MCF 10A (cell line): ENCODE data around the gene ZBTB7C. TPM values are rescaled to one million over a fixed set of nuclear protein-coding genes. Genes with fewer than 3 reads are reported as not detected.

ENCODE experiments used
- BruUV-seq: library from RNA; stranded (reverse); fragments of 400-500 nt; replicated peaks from 2 replicates; lab custom pipeline; 2021; lab: Mats Ljungman, UMichigan
- CTCF ChIA-PET: fragments of 300-600 bp; sonication (Branson Sonifier 250); formaldehyde crosslinking; extraction: SDS; loops from one replicate; lab custom pipeline; 2021; ENCODE audit warnings: antibody characterized with exemption, inconsistent platforms; lab: Yijun Ruan, JAX
- POLR2A ChIA-PET: fragments of 300-600, 350-650 bp; sonication (Branson Sonifier 250); formaldehyde crosslinking; extraction: SDS; loops from one replicate; lab custom pipeline; 2020; ENCODE audit warnings: antibody characterized with exemption, inconsistent platforms; lab: Yijun Ruan, JAX
- DNase-seq: peaks from one replicate; pipeline ENCODE4 v3.0.0-alpha.2; 2018; ENCODE audit not compliant: unreplicated experiment
- H3K27ac Mint-ChIP-seq: one replicate; pipeline ENCODE4 v1.8.0; 2022; ENCODE audit warnings: mild to moderate bottlenecking, low read depth, mixed read lengths; ENCODE audit not compliant: unreplicated experiment
- H3K27me3 Mint-ChIP-seq: one replicate; pipeline ENCODE4 v1.8.0; 2022; ENCODE audit warnings: mixed read lengths; ENCODE audit not compliant: insufficient read depth, unreplicated experiment
- H3K36me3 Mint-ChIP-seq: one replicate; pipeline ENCODE4 v1.8.0; 2022; ENCODE audit warnings: mild to moderate bottlenecking, moderate library complexity, mixed read lengths; ENCODE audit not compliant: insufficient read depth, unreplicated experiment
- H3K4me1 Mint-ChIP-seq: one replicate; pipeline ENCODE4 v1.8.0; 2022; ENCODE audit warnings: mixed read lengths; ENCODE audit not compliant: insufficient read depth, unreplicated experiment
- H3K4me3 Mint-ChIP-seq: one replicate; pipeline ENCODE4 v1.8.0; 2022; ENCODE audit warnings: mild to moderate bottlenecking, moderate library complexity, mixed read lengths; ENCODE audit not compliant: unreplicated experiment
- H3K9me3 Mint-ChIP-seq: one replicate; pipeline ENCODE4 v1.8.0; 2022; ENCODE audit warnings: mixed read lengths; ENCODE audit not compliant: unreplicated experiment
- intact Hi-C: fragments of 100-400 bp; cut with micrococcal nuclease; formaldehyde crosslinking; loops from 2 replicates; pipeline ENCODE4 v1.14.1; 2022
- total RNA-seq: library from RNA; stranded (reverse); gene quantifications from 2 replicates; pipeline ENCODE4 v1.2.3, GENCODE V29; 2022
- TF ChIP-seq, protein P1 (sequence below): fragments of 200-600 bp; IDR thresholded peaks from one replicate; pipeline ENCODE4 v1.8.0; 2022; ENCODE audit warnings: antibody characterized with exemption, mild to moderate bottlenecking; ENCODE audit not compliant: unreplicated experiment

The ZBTB7C gene
- total RNA-seq, 1 experiment from 2014 or later, result 0.42 TPM

DNA sequence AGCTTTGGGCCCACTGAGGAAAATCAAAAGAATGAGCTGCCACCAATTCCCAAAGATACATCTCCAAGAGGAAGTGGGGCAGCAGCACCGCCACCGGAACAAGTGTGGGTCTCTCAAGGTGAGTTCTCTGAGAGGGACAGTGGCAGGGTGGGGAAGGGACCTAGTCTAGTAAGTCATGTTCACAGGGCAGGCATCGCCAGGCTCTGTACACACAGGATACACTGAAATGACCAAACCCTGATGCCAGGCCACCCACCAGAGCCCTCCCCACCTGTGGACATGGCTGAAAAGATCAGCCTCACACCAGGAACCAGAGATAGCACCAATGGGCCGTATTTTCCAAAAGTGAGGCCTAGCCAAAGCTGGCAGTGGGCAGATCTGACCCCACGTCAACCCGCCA lies 370.5 kb downstream of the ZBTB7C start:
- Mint-ChIP-seq H3K9me3 (no peaks in the 10 kb centered on the region), H3K27ac (no peak overlapping the region), H3K27me3 (no peaks in the 10 kb centered on the region), H3K36me3 (no peaks in the 10 kb centered on the region), H3K4me3 (no peak overlapping the region), H3K4me1 (peaks cover 9% of the 10 kb centered on the region)
- DNase-seq, result no peak
- TF ChIP-seq, protein P1, sequence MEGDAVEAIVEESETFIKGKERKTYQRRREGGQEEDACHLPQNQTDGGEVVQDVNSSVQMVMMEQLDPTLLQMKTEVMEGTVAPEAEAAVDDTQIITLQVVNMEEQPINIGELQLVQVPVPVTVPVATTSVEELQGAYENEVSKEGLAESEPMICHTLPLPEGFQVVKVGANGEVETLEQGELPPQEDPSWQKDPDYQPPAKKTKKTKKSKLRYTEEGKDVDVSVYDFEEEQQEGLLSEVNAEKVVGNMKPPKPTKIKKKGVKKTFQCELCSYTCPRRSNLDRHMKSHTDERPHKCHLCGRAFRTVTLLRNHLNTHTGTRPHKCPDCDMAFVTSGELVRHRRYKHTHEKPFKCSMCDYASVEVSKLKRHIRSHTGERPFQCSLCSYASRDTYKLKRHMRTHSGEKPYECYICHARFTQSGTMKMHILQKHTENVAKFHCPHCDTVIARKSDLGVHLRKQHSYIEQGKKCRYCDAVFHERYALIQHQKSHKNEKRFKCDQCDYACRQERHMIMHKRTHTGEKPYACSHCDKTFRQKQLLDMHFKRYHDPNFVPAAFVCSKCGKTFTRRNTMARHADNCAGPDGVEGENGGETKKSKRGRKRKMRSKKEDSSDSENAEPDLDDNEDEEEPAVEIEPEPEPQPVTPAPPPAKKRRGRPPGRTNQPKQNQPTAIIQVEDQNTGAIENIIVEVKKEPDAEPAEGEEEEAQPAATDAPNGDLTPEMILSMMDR, result no peak
- no TSS peak for BruUV-seq
- ChIA-PET POLR2A (no interaction called here), CTCF (interaction anchor here (0.6 to 1.7 kb wide), 5 partner anchors 31 to 856 kb away, joined by 3 to 6 read pairs (median 5); no protein-coding TSS in a partner anchor)
- intact Hi-C loops, result loop anchor here (10.0 kb wide), 2 partner anchors 66 to 116 kb away; no protein-coding TSS in a partner anchor

GRCh38 chr18:48037481-48038271 lies 371.5 kb downstream of the ZBTB7C start:
- no peaks in the 10 kb centered on the region for H3K36me3 Mint-ChIP-seq
- no TSS peak for BruUV-seq
- H3K9me3 Mint-ChIP-seq, result no peaks in the 10 kb centered on the region
- TF ChIP-seq, protein P1, result peak; percentile 15
- no peak overlapping the region for H3K4me3 Mint-ChIP-seq
- POLR2A ChIA-PET, result no interaction called here
- no peak overlapping the region for H3K27ac Mint-ChIP-seq
- peaks cover 14% of the 10 kb centered on the region for H3K4me1 Mint-ChIP-seq
- H3K27me3 Mint-ChIP-seq, result no peaks in the 10 kb centered on the region
- peak; percentile 40 for DNase-seq
- CTCF ChIA-PET, result interaction anchor here (0.6 to 1.7 kb wide), 5 partner anchors 30 to 857 kb away, joined by 3 to 6 read pairs (median 5); no protein-coding TSS in a partner anchor
- intact Hi-C loops, result loop anchor here (10.0 kb wide), 2 partner anchors 67 to 117 kb away; no protein-coding TSS in a partner anchor

- H3K27me3 Mint-ChIP-seq, result no peaks in the 10 kb centered on the region
- TF ChIP-seq, protein P1, result no peak
- H3K4me3 Mint-ChIP-seq, result no peak overlapping the region
- DNase-seq, result no peak
- H3K4me1 Mint-ChIP-seq, result peaks cover 14% of the 10 kb centered on the region
- CTCF ChIA-PET, result interaction anchor here (0.6 to 16.0 kb wide), 5 partner anchors 8 to 408 kb away, joined by 3 to 264 read pairs (median 3); no protein-coding TSS in a partner anchor
- no peaks in the 10 kb centered on the region for H3K36me3 Mint-ChIP-seq
- POLR2A ChIA-PET, result interaction anchor here (0.6 kb wide), 2 partner anchors 399 to 665 kb away, joined by 3 read pairs; no protein-coding TSS in a partner anchor
- H3K9me3 Mint-ChIP-seq, result no peaks in the 10 kb centered on the region
- no TSS peak for BruUV-seq
- intact Hi-C loops, result loop anchor here (10.0 kb wide), 2 partner anchors 68 to 118 kb away; no protein-coding TSS in a partner anchor
- H3K27ac Mint-ChIP-seq, result no peak overlapping the region
Observed at GRCh38 chr18:48036641-48037421, 372.4 kb downstream of the ZBTB7C start.
